ENCODE measurements around the gene HOXA3. TPM values are rescaled to one million over a fixed set of nuclear protein-coding genes. Genes with fewer than 3 reads are reported as not detected.
A peak's percentile ranks its signal among the peaks of the same experiment; 100 is the strongest.

HOXA3 gene
- total and polyA plus RNA-seq, 2 of the 13 experiments (the other 11 are each of a cell fraction or from before 2014, with no cell fraction given), result 2.9 to 4.6 TPM

DNA sequence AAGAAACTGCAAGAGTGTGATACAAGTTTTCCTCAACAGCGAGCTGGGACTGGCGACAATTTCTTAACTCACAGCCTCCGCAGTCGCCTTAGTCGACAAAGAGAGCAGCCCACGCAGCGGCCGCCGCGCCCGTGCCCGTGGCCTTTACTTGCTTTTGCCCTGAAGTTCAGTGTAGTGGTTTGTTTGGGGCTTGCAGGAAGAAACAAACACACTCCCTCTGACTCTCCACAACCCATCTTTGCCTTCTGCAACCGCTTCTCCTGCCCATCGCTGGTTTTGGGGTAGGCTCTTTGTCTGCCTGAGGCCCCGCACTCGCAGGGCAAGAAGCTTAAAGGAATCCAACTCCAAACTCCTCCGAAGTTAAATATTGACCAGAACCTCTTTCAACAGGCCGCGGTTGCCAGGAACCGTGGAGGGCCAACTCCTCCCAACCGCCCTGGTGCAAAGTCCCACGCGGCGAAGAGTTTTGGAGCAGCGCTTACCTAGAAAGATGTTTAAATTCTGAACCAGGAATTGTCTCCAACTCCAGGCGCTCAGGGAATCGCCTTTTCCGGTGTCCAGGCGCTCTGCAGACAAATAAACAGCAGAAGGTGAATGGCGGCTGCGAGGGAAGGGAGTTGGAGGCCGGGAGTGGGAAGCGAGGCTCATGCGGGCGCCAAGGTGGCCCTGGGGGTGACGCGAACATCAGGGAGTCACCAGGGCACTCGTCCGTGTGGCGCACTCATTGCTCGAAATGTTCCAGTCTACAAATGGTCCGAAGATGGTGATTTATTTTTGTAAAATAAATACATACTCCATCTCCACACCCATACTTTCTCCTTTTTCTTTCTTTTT is 30.1 kb downstream of the HOXA3 start (continued):
- TF ChIP-seq, protein P1, sequence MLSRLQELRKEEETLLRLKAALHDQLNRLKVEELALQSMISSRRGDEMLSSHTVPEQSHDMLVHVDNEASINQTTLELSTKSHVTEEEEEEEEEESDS (CRISPR knock-in tag; IDR thresholded peaks at IDR 0.05; ENCODE audit: borderline replicate concordance), result no peak
- TF ChIP-seq ZNF775 (CRISPR knock-in tag; IDR thresholded peaks at IDR 0.05; ENCODE audit: borderline replicate concordance), result no peak
- TF ChIP-seq RFXAP (CRISPR knock-in tag; IDR thresholded peaks at IDR 0.05; ENCODE audit: borderline replicate concordance), result no peak; the same call in 1 of the 2 replicates
- TF ChIP-seq KDM3A (CRISPR knock-in tag; IDR thresholded peaks at IDR 0.05; ENCODE audit: low read depth), result no peak
- TF ChIP-seq ZNF350 (CRISPR knock-in tag; IDR thresholded peaks at IDR 0.05; ENCODE audit: borderline replicate concordance, low read depth), result 0 out of 2 replicates have a peak, but pooled peaks have one; percentile 68
- no peak for TF ChIP-seq SCMH1 (CRISPR knock-in tag; IDR thresholded peaks at IDR 0.05; ENCODE audit: borderline replicate concordance)
- TF ChIP-seq SRY (CRISPR knock-in tag; IDR thresholded peaks at IDR 0.05), result peak; percentile 61; the same call in 1 of the 2 replicates
- TF ChIP-seq NR2F6 (IDR thresholded peaks at IDR 0.05), result no peak
- no peak; the same call in 1 of the 2 replicates for TF ChIP-seq NR2F6 (CRISPR knock-in tag; IDR thresholded peaks at IDR 0.05)
- 0 out of 2 replicates have a peak, but pooled peaks have one; percentile 1 for TF ChIP-seq SRF (IDR thresholded peaks at IDR 0.05; ENCODE audit: low read depth, low read length)
- TF ChIP-seq, protein P2, sequence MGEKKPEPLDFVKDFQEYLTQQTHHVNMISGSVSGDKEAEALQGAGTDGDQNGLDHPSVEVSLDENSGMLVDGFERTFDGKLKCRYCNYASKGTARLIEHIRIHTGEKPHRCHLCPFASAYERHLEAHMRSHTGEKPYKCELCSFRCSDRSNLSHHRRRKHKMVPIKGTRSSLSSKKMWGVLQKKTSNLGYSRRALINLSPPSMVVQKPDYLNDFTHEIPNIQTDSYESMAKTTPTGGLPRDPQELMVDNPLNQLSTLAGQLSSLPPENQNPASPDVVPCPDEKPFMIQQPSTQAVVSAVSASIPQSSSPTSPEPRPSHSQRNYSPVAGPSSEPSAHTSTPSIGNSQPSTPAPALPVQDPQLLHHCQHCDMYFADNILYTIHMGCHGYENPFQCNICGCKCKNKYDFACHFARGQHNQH (CRISPR knock-in tag; IDR thresholded peaks at IDR 0.05), result peak; percentile 64; the same call in 1 of the 2 replicates
- TF ChIP-seq SPEN (CRISPR knock-in tag; IDR thresholded peaks at IDR 0.05; ENCODE audit: low read depth), result peak; percentile 54
- no peak; the same call in 1 of the 2 replicates for TF ChIP-seq MXD4 (CRISPR knock-in tag; IDR thresholded peaks at IDR 0.05)
- no peak for TF ChIP-seq ZSCAN31 (CRISPR knock-in tag; IDR thresholded peaks at IDR 0.05; ENCODE audit: low read depth)
- TF ChIP-seq, protein P3, sequence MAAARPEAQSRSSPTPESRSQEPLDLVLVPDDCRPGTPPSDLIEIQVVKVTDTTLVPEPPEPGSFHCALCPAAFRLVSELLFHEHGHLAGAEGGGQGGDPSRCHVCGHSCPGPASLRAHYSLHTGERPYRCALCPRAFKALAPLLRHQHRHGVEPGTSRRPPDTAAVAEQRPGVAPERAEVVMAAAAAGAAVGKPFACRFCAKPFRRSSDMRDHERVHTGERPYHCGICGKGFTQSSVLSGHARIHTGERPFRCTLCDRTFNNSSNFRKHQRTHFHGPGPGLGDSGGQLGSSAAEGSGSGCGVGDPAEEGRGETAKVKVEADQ (CRISPR knock-in tag; IDR thresholded peaks at IDR 0.05; ENCODE audit: borderline replicate concordance), result no peak
- no peak for TF ChIP-seq TCF12 (IDR thresholded peaks at IDR 0.05)
- TF ChIP-seq TCF12 (CRISPR knock-in tag; IDR thresholded peaks at IDR 0.05), result no peak
- TF ChIP-seq ZNF776 (CRISPR knock-in tag; IDR thresholded peaks at IDR 0.05), result 0 out of 2 replicates have a peak, but pooled peaks have one; percentile 35
- TF ChIP-seq DR1 (CRISPR knock-in tag; IDR thresholded peaks at IDR 0.05), result peak; percentile 80; the same call in 1 of the 2 replicates
- TF ChIP-seq ZNF296 (CRISPR knock-in tag; conservative IDR thresholded peaks at IDR 0.05), result 0 out of 2 replicates have a peak, but pooled peaks have one; percentile 6
- TF ChIP-seq, protein P4, sequence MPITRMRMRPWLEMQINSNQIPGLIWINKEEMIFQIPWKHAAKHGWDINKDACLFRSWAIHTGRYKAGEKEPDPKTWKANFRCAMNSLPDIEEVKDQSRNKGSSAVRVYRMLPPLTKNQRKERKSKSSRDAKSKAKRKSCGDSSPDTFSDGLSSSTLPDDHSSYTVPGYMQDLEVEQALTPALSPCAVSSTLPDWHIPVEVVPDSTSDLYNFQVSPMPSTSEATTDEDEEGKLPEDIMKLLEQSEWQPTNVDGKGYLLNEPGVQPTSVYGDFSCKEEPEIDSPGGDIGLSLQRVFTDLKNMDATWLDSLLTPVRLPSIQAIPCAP (CRISPR knock-in tag; IDR thresholded peaks at IDR 0.05; ENCODE audit: low read depth), result no peak
- TF ChIP-seq PHB2 (IDR thresholded peaks at IDR 0.05; ENCODE audit: partially characterized antibody), result no peak
- no peak for TF ChIP-seq NR1H2 (CRISPR knock-in tag; IDR thresholded peaks at IDR 0.05; ENCODE audit: borderline replicate concordance, low read depth)
- TF ChIP-seq RELA (CRISPR knock-in tag; IDR thresholded peaks at IDR 0.05), result no peak
- 0 out of 2 replicates have a peak, but pooled peaks have one; percentile 69 for TF ChIP-seq SNAPC2 (CRISPR knock-in tag; IDR thresholded peaks at IDR 0.05)
- TF ChIP-seq, protein P5, sequence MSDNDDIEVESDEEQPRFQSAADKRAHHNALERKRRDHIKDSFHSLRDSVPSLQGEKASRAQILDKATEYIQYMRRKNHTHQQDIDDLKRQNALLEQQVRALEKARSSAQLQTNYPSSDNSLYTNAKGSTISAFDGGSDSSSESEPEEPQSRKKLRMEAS (IDR thresholded peaks at IDR 0.05), result peak; percentile 71
- TF ChIP-seq ZNF670 (CRISPR knock-in tag; IDR thresholded peaks at IDR 0.05; ENCODE audit: borderline replicate concordance), result peak; percentile 89
- TF ChIP-seq MLLT10 (CRISPR knock-in tag; IDR thresholded peaks at IDR 0.05), result no peak
- peak; percentile 92 for TF ChIP-seq BRD4 (CRISPR knock-in tag; IDR thresholded peaks at IDR 0.05)

All from HepG2 (cell line).